ENCODE measurements around the gene DDI2.

DNA sequence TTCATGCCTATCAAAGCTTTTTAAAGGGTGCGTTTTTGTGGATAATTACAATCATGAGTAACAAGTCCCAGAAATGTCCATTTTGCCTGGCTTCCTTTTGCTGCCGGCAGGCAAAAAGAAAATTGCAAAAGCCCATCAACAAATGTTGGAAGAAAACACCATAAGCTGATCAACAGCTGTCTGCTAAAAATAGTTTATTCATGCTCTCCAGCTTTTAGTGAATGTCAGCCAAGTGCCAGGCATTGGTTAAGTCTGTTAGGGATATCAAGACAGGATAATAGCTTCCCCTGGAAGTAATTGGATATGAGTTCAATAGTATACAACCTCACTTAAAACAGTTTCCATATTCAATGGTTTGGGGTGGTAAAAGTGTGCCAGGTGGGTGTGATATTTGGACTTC is 18.8 kb upstream of the DDI2 start:
- TF ChIP-seq GATA2 (IDR thresholded peaks at IDR 0.05; ENCODE audit: low read depth, low read length) (no peak), GATA3 (IDR thresholded peaks at IDR 0.05; ENCODE audit: low read depth, low read length) (no peak)

All from SH-SY5Y (cell line).